ENCODE data around the gene RCSD1. TPM values are rescaled to one million over a fixed set of nuclear protein-coding genes. Genes with fewer than 3 reads are reported as not detected.
A peak's percentile ranks its signal among the peaks of the same experiment; 100 is the strongest.

The RCSD1 gene
- total RNA-seq, 4 donors from 2014 or later = 7.1 to 14.2 (median 10.8) TPM

DNA sequence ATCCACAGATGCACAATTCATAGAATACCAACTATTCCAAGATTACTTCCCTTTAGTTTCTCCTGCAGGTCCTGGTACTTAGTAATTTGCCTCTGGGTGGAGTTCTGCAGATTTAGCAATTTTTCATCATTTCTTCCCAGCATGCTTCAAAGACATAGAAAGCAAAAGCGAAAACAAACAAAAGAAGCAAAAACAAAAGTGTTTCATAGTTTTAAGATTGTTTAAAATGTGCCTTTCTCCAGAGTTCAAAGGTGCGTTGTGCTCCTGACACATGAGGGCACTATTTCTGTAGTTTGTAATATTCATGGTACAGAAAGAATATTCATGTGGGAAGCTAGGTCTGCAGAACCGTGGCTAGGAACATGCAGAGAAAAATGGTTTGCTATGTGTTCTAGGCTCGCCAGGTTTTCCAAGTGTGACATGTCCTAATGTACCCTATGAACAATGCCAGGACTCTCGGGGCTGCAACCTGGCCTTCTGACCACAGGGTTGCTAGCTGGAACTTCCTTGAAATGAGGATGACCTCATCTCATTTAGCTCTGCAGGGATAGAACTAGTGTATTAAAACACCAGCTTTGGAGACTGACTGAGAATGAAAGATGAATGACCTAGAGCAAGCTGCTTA is 30.0 kb upstream of the RCSD1 start:
- Histone ChIP-seq H3K4me1 (peaks cover 0 to 16% of the 10 kb centered on the region in 2 donors), H3K27ac (no peak overlapping the region), H3K9me3 (no peaks in the 10 kb centered on the region), H3K36me3 (no peaks in the 10 kb centered on the region), H3K27me3 (no peaks in the 10 kb centered on the region), H3K4me3 (replicated peaks in 1 of 3) (no peak overlapping the region)
- TF ChIP-seq, protein P1, sequence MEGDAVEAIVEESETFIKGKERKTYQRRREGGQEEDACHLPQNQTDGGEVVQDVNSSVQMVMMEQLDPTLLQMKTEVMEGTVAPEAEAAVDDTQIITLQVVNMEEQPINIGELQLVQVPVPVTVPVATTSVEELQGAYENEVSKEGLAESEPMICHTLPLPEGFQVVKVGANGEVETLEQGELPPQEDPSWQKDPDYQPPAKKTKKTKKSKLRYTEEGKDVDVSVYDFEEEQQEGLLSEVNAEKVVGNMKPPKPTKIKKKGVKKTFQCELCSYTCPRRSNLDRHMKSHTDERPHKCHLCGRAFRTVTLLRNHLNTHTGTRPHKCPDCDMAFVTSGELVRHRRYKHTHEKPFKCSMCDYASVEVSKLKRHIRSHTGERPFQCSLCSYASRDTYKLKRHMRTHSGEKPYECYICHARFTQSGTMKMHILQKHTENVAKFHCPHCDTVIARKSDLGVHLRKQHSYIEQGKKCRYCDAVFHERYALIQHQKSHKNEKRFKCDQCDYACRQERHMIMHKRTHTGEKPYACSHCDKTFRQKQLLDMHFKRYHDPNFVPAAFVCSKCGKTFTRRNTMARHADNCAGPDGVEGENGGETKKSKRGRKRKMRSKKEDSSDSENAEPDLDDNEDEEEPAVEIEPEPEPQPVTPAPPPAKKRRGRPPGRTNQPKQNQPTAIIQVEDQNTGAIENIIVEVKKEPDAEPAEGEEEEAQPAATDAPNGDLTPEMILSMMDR (IDR thresholded peaks at IDR 0.05) = peak in 3 of 6 experiments; percentile 35 to 39 (median 36)
- TF ChIP-seq POLR2A (IDR thresholded peaks at IDR 0.05) = no peak
- WGBS, 2 donors = 27 to 42% methylated on average over 5 of the region's 5 CpGs
- intact Hi-C loops (cut with DNase I) = no loop called here
- peak; percentile 15 to 26 for DNase-seq

DNA sequence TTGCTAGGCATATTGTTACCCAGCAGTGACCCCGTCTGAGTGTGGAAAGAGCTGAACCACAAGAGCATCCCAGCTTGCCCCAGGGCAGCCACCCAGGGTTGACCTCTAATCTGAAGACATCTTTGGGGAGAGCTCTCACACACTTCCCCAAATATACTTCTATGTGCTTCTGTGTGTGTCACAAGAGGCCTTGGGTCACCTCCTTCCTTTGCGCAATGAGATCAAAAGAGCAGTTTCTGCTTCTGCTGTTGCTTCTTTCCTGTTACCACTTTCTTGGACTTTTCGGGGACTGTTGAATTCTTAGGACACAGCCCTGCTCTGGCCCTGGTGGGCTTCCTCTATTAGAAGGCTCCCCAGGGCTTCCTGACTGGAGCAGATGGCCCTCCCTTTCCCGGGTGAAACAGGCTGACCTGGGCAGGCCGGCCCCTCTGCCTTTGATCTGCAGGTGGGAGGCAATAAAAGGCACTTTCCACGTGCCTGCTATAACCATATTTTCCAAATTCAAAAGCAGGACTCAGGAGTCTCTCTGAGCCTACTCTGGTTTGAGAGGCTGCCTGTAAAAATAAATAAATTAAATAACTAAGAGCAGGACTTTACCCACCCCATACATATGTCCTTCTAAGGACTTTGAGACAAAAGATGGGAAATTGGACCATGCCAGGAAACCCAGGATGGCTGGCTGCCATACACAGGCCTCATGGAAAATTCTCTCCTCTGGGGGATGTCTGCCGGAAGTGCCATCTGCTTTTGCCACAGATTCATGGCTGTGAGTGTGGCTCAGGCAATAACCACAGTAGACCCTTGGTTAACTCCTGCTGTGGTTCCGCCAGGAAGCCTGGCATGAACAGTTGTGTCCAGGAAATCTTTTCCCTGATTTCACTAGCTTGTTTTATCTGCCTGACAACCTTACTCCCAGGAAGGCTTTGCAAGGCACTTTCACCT is 28.3 kb upstream of the RCSD1 start:
- H3K9me3 ChIP-seq = no peaks in the 10 kb centered on the region
- DNase-seq = peak; percentile 6 to 8
- H3K27ac ChIP-seq = peak overlapping the region in 2 of 3 donors; percentile 65 to 71
- H3K27me3 ChIP-seq = no peaks in the 10 kb centered on the region
- no peak overlapping the region for H3K4me3 ChIP-seq (replicated peaks in 1 of 3)
- H3K4me1 ChIP-seq = peaks cover 0 to 16% of the 10 kb centered on the region in 2 donors
- 64 to 76% methylated on average over 8 of the region's 8 CpGs for WGBS, 2 donors
- intact Hi-C loops (cut with DNase I) = no loop called here
- TF ChIP-seq, protein P1 (IDR thresholded peaks at IDR 0.05) = no peak
- no peak for TF ChIP-seq POLR2A (IDR thresholded peaks at IDR 0.05)
- H3K36me3 ChIP-seq = no peaks in the 10 kb centered on the region

- no peak for DNase-seq
- Histone ChIP-seq H3K4me3 (replicated peaks in 1 of 3) (no peak overlapping the region), H3K27me3 (no peaks in the 10 kb centered on the region), H3K36me3 (no peaks in the 10 kb centered on the region), H3K27ac (no peak overlapping the region), H3K4me1 (peaks cover 0 to 16% of the 10 kb centered on the region in 2 donors), H3K9me3 (no peaks in the 10 kb centered on the region)
- TF ChIP-seq, protein P1 (IDR thresholded peaks at IDR 0.05) = no peak
- no peak for TF ChIP-seq POLR2A (IDR thresholded peaks at IDR 0.05)
- intact Hi-C loops (cut with DNase I) = no loop called here
- 69 to 86% methylated on average over 8 of the region's 8 CpGs for WGBS, 2 donors
Observed at GRCh38 chr1:167602840-167603239, 27.2 kb upstream of the RCSD1 start.

- peaks cover 0 to 16% of the 10 kb centered on the region in 2 donors for H3K4me1 ChIP-seq
- 91 to 99% methylated on average over 3 of the region's 3 CpGs for WGBS, 2 donors
- no peak overlapping the region for H3K4me3 ChIP-seq (replicated peaks in 1 of 3)
- H3K27ac ChIP-seq = no peak overlapping the region
- H3K36me3 ChIP-seq = no peaks in the 10 kb centered on the region
- no peaks in the 10 kb centered on the region for H3K27me3 ChIP-seq
- no peak for TF ChIP-seq POLR2A (IDR thresholded peaks at IDR 0.05)
- TF ChIP-seq, protein P1 (IDR thresholded peaks at IDR 0.05) = no peak
- H3K9me3 ChIP-seq = no peaks in the 10 kb centered on the region
- DNase-seq = no peak
- intact Hi-C loops (cut with DNase I) = no loop called here
Observed at GRCh38 chr1:167605576-167605975, 24.5 kb upstream of the RCSD1 start.

DNA sequence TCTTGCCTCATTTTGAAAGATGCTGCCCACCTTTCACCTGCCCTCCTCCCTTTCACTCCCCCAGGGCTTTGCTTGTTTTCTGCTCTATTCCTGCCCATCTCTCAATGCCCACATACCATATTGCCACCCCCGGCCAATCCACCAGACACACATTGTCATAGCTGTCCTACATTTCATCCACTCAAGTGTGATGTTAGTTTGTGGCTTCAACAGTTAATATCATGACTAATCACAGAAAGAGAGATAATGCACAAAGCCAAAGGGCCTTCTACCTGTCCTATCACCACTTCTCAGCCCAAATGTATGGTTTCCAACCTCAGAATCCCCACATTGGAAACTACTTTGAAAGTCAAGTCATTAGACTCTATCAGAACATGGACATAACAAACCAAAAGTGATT is 18.0 kb upstream of the RCSD1 start:
- Histone ChIP-seq H3K27me3 (no peaks in the 10 kb centered on the region), H3K4me1 (peaks cover 0 to 6% of the 10 kb centered on the region in 2 donors), H3K27ac (no peak overlapping the region), H3K4me3 (replicated peaks in 1 of 3) (no peak overlapping the region), H3K36me3 (no peaks in the 10 kb centered on the region), H3K9me3 (no peaks in the 10 kb centered on the region)
- TF ChIP-seq, protein P1 (IDR thresholded peaks at IDR 0.05) = no peak
- TF ChIP-seq POLR2A (IDR thresholded peaks at IDR 0.05) = no peak
- WGBS, 2 donors = 83 to 98% methylated on average over 1 of the region's 1 CpG
- no peak for DNase-seq
- intact Hi-C loops (cut with DNase I) = no loop called here

Data from thyroid gland (tissue), 4 donors.